HCT116 (cell line): ENCODE data around the gene PPARGC1A. TPM values are rescaled to one million over a fixed set of nuclear protein-coding genes. Genes with fewer than 3 reads are reported as not detected.

ENCODE experiments used
- ATAC-seq: fragments of 200-7000 bp; cut with Tn5 transposase; 2 replicates; pipeline ENCODE4 v1.9.1; 2020; ENCODE audit warnings: mild to moderate bottlenecking, moderate library complexity
- BruUV-seq: library from RNA; stranded (reverse); fragments of 400-500 nt; replicated peaks from 2 replicates; lab custom pipeline; 2021; lab: Mats Ljungman, UMichigan
- CTCF ChIA-PET: fragments of 300-600 bp; sonication (Branson Sonifier 250); formaldehyde crosslinking; loops from one replicate; lab custom pipeline; 2021; ENCODE audit warnings: antibody characterized with exemption; lab: Charles Lee
- POLR2A ChIA-PET: fragments of 300-600, 350-600 bp; sonication (Branson Sonifier 250); formaldehyde crosslinking; loops from one replicate; lab custom pipeline; 2021; ENCODE audit warnings: antibody characterized with exemption; lab: Charles Lee
- RAD21 ChIA-PET, 2 experiments: fragments of 300-600 bp; sonication (Branson Sonifier 250); formaldehyde crosslinking; loops; one replicate each; lab custom pipeline; 2023; ENCODE audit warnings: low total read pairs in 2 of 2; ENCODE audit not compliant: uncharacterized antibody in 2 of 2, unreplicated experiment in 2 of 2, low non-redundant PET in 1 of 2; lab: Charles Lee
- DNase-seq: peaks from one replicate; pipeline ENCODE4 v3.0.0-alpha.2; 2010; ENCODE audit warnings: low read depth, low spot score
- H2AFZ ChIP-seq: fragments of 200-600 bp; shearing (Covaris generic), sonication (generic); 2 replicates; pipeline ENCODE4 v1.6.1; 2017; ENCODE audit warnings: low read depth, mixed run types, mixed read lengths, antibody characterized with exemption, low read length; ENCODE audit not compliant: poor library complexity, severe bottlenecking
- H3K27ac ChIP-seq: 2 replicates; pipeline ENCODE4 v1.5.1; 2012; ENCODE audit warnings: low read depth, low read length
- H3K27me3 ChIP-seq: fragments of 200-600 bp; sonication (generic); 2 replicates; pipeline ENCODE4 v1.6.1; 2016; ENCODE audit warnings: mixed run types, low read length, mixed read lengths; ENCODE audit not compliant: insufficient read depth
- H3K36me3 ChIP-seq, 2 experiments: fragments of 200-500 bp in 1 of 2; fragments of 200-600 bp in 1 of 2; sonication (Bioruptor generic) in 1 of 2; sonication (generic) in 1 of 2; 2 replicates each; pipeline versions ENCODE4 v1.5.1 to v1.6.1; 2014 to 2016; ENCODE audit warnings: low read length in 2 of 2, inconsistent platforms in 1 of 2, mixed read lengths in 1 of 2, mixed run types in 1 of 2; ENCODE audit not compliant: insufficient read depth in 2 of 2, control insufficient read depth in 1 of 2
- H3K4me1 ChIP-seq, 2 experiments: fragments of 200-600 bp in 1 of 2; sonication (generic) in 1 of 2; 2 replicates each; pipeline versions ENCODE4 v1.5.1 to v1.6.1; 2012 to 2017; ENCODE audit warnings: low read length in 2 of 2, inconsistent platforms in 1 of 2, mild to moderate bottlenecking in 1 of 2, mixed read lengths in 1 of 2, mixed run types in 1 of 2, moderate library complexity in 1 of 2; ENCODE audit not compliant: insufficient read depth in 2 of 2, control insufficient read depth in 1 of 2
- H3K4me2 ChIP-seq: fragments of 200-600 bp; sonication (generic); 2 replicates; pipeline ENCODE4 v1.6.1; 2017; ENCODE audit warnings: mixed run types, low read length, mixed read lengths
- H3K4me3 ChIP-seq, 2 experiments: fragments of 200-600 bp in 1 of 2; sonication (generic) in 1 of 2; replicated peaks in 1 of 2; 2 replicates each; pipeline ENCODE4 v1.5.1; 2011 to 2016; ENCODE audit warnings: low read length in 2 of 2, control low read depth in 1 of 2, low read depth in 1 of 2, mild to moderate bottlenecking in 1 of 2, mixed read lengths in 1 of 2, mixed run types in 1 of 2
- H3K79me2 ChIP-seq: fragments of 200-600 bp; sonication (generic); 2 replicates; pipeline ENCODE4 v1.6.1; 2017; ENCODE audit warnings: mild to moderate bottlenecking, mixed run types, low read length, moderate library complexity, mixed read lengths; ENCODE audit not compliant: insufficient read depth
- H3K9ac ChIP-seq: fragments of 200-600 bp; sonication (generic); 2 replicates; pipeline ENCODE4 v1.6.1; 2016; ENCODE audit warnings: low read length, mixed read lengths
- H3K9me2 ChIP-seq: fragments of 200-600 bp; sonication (generic), shearing (Covaris generic); 2 replicates; pipeline ENCODE4 v1.6.1; 2017; ENCODE audit warnings: mixed run types, mild to moderate bottlenecking, moderate library complexity; ENCODE audit not compliant: insufficient read depth
- H3K9me3 ChIP-seq, 2 experiments: fragments of 200-500 bp in 1 of 2; fragments of 200-600 bp in 1 of 2; sonication (Bioruptor generic) in 1 of 2; sonication (generic) in 1 of 2; 2 replicates each; pipeline ENCODE4 v1.6.1; 2014 to 2017; ENCODE audit warnings: low read length in 2 of 2, mixed read lengths in 2 of 2, inconsistent platforms in 1 of 2, low read depth in 1 of 2, mild to moderate bottlenecking in 1 of 2, mixed run types in 1 of 2, moderate library complexity in 1 of 2; ENCODE audit not compliant: control insufficient read depth in 1 of 2, insufficient read depth in 1 of 2
- H4K20me1 ChIP-seq: fragments of 200-600 bp; sonication (generic), shearing (Covaris generic); 2 replicates; pipeline ENCODE4 v1.6.1; 2017; ENCODE audit warnings: mixed run types, mild to moderate bottlenecking, moderate library complexity; ENCODE audit not compliant: insufficient read depth
- CBX3 ChIP-seq: IDR thresholded peaks from 2 replicates; pipeline ENCODE4 v1.6.1; 2012; ENCODE audit warnings: low read depth
- CEBPB ChIP-seq: IDR thresholded peaks from 2 replicates; pipeline ENCODE4 v1.6.1; 2012; ENCODE audit warnings: low read depth
- EGR1 ChIP-seq: IDR thresholded peaks from 2 replicates; pipeline ENCODE4 v1.6.1; 2012; ENCODE audit warnings: low read depth
- EZH2phosphoT487 ChIP-seq: fragments of 200-600 bp; IDR thresholded peaks from 2 replicates; pipeline ENCODE4 v1.6.1; 2018; ENCODE audit warnings: antibody characterized with exemption, borderline replicate concordance
- FOSL1 ChIP-seq: IDR thresholded peaks from 2 replicates; pipeline ENCODE4 v1.6.1; 2012; ENCODE audit warnings: low read depth
- JUND ChIP-seq: IDR thresholded peaks from 2 replicates; pipeline ENCODE4 v1.6.1; 2012
- POLR2AphosphoS5 ChIP-seq: IDR thresholded peaks from 2 replicates; pipeline ENCODE4 v1.6.1; 2011; ENCODE audit warnings: mild to moderate bottlenecking, low read depth, low read length, moderate library complexity
- RAD21 ChIP-seq: IDR thresholded peaks from 2 replicates; pipeline ENCODE4 v1.6.1; 2012; ENCODE audit warnings: low read depth, mild to moderate bottlenecking
- SIN3A ChIP-seq: IDR thresholded peaks from 2 replicates; pipeline ENCODE4 v1.6.1; 2012; ENCODE audit warnings: low read depth
- SP1 ChIP-seq: IDR thresholded peaks from 2 replicates; pipeline ENCODE4 v1.6.1; 2012; ENCODE audit warnings: low read depth
- YY1 ChIP-seq: IDR thresholded peaks from 2 replicates; pipeline ENCODE4 v1.6.1; 2011; ENCODE audit warnings: low read length, low read depth, moderate library complexity, mild to moderate bottlenecking; ENCODE audit not compliant: insufficient replicate concordance; ENCODE audit errors: extremely low read depth
- intact Hi-C: fragments of 100-400 bp; cut with micrococcal nuclease; formaldehyde crosslinking; loops from 2 replicates; pipeline ENCODE4 v1.10.0; 2022
- total RNA-seq: library from RNA; stranded (reverse); gene quantifications from one replicate; pipeline ENCODE4 v1.2.1, GENCODE V29; 2021; ENCODE audit not compliant: unreplicated experiment
- TF ChIP-seq, protein P1 (sequence below): IDR thresholded peaks from 2 replicates; pipeline ENCODE4 v1.6.1; 2012
- TF ChIP-seq, protein P2 (sequence below), 3 experiments: fragments of 200-600 bp in 1 of 3; sonication (generic) in 1 of 3; IDR thresholded peaks in 2 of 3; conservative IDR thresholded peaks in 1 of 3; 2 replicates each; pipeline ENCODE4 v1.5.1; 2012 to 2017; ENCODE audit warnings: low read depth in 2 of 3, low read length in 2 of 3, antibody characterized with exemption in 1 of 3, borderline replicate concordance in 1 of 3, control low read depth in 1 of 3, mild to moderate bottlenecking in 1 of 3, mixed read lengths in 1 of 3, mixed run types in 1 of 3, moderate library complexity in 1 of 3; ENCODE audit not compliant: insufficient read depth in 1 of 3
- TF ChIP-seq, protein P3 (sequence below): IDR thresholded peaks from 2 replicates; pipeline ENCODE4 v1.6.1; 2012; ENCODE audit warnings: low read depth
- TF ChIP-seq, protein P4 (sequence below): IDR thresholded peaks from 2 replicates; pipeline ENCODE4 v1.6.1; 2011; ENCODE audit warnings: mild to moderate bottlenecking, low read length, moderate library complexity; ENCODE audit not compliant: insufficient replicate concordance; ENCODE audit errors: extremely low read depth

Gene PPARGC1A
- total RNA-seq, 1 experiment from 2014 or later: not detected

DNA sequence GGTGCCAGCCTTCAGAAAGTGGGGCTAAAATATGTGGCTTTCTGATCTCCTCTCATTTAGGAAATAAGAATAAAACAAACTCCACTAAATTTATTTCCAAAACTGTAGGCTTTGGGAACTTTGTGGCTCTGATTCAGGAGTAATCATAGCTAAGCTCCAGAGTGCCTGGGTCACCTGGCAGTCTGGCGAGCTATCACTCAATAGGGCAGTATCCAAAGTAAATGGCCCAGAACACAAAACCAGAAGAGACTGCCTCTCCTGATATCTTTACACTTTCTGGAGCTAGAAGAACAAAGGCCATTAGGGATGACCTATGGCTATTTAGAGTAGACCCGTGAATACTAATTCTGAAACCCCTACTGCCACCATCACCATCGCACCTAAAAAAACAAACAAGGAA lies 17.0 kb upstream of the PPARGC1A start:
- no peaks in the 10 kb centered on the region for H3K27me3 ChIP-seq
- ATAC-seq (no peak), DNase-seq (no peak)
- BruUV-seq: no TSS peak
- RAD21 ChIA-PET: no interaction called here
- no peak overlapping the region for H3K9ac ChIP-seq
- H2AFZ ChIP-seq: no peak overlapping the region
- no peaks in the 10 kb centered on the region for H3K4me1 ChIP-seq
- intact Hi-C loops: no loop called here
- H3K79me2 ChIP-seq: no peaks in the 10 kb centered on the region
- H3K4me2 ChIP-seq: no peak overlapping the region
- H3K4me3 ChIP-seq: no peak overlapping the region
- CTCF ChIA-PET: no interaction called here
- H3K36me3 ChIP-seq: no peaks in the 10 kb centered on the region
- no peaks in the 10 kb centered on the region for H3K9me2 ChIP-seq
- no peak overlapping the region for H3K27ac ChIP-seq
- POLR2A ChIA-PET: no interaction called here
- peaks cover 0 to 20% of the 10 kb centered on the region in 2 experiments; a peak in 2 of 4 replicates for H3K9me3 ChIP-seq
- no peak for TF ChIP-seq CBX3
- TF ChIP-seq POLR2AphosphoS5: no peak
- no peak for TF ChIP-seq CEBPB
- TF ChIP-seq, protein P1, sequence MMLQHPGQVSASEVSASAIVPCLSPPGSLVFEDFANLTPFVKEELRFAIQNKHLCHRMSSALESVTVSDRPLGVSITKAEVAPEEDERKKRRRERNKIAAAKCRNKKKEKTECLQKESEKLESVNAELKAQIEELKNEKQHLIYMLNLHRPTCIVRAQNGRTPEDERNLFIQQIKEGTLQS: no peak
- TF ChIP-seq JUND: no peak
- TF ChIP-seq FOSL1: no peak
- TF ChIP-seq SP1: no peak
- TF ChIP-seq SIN3A: no peak
- no peak for TF ChIP-seq YY1
- TF ChIP-seq, protein P2, sequence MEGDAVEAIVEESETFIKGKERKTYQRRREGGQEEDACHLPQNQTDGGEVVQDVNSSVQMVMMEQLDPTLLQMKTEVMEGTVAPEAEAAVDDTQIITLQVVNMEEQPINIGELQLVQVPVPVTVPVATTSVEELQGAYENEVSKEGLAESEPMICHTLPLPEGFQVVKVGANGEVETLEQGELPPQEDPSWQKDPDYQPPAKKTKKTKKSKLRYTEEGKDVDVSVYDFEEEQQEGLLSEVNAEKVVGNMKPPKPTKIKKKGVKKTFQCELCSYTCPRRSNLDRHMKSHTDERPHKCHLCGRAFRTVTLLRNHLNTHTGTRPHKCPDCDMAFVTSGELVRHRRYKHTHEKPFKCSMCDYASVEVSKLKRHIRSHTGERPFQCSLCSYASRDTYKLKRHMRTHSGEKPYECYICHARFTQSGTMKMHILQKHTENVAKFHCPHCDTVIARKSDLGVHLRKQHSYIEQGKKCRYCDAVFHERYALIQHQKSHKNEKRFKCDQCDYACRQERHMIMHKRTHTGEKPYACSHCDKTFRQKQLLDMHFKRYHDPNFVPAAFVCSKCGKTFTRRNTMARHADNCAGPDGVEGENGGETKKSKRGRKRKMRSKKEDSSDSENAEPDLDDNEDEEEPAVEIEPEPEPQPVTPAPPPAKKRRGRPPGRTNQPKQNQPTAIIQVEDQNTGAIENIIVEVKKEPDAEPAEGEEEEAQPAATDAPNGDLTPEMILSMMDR (IDR thresholded peaks at IDR 0.05 in 2 of 3, conservative IDR thresholded peaks at IDR 0.05 in 1 of 3; ENCODE audit: borderline replicate concordance in 1 of 3, insufficient read depth in 1 of 3, low read depth in 2 of 3, low read length in 2 of 3): no peak
- no peak for TF ChIP-seq EGR1
- TF ChIP-seq, protein P3, sequence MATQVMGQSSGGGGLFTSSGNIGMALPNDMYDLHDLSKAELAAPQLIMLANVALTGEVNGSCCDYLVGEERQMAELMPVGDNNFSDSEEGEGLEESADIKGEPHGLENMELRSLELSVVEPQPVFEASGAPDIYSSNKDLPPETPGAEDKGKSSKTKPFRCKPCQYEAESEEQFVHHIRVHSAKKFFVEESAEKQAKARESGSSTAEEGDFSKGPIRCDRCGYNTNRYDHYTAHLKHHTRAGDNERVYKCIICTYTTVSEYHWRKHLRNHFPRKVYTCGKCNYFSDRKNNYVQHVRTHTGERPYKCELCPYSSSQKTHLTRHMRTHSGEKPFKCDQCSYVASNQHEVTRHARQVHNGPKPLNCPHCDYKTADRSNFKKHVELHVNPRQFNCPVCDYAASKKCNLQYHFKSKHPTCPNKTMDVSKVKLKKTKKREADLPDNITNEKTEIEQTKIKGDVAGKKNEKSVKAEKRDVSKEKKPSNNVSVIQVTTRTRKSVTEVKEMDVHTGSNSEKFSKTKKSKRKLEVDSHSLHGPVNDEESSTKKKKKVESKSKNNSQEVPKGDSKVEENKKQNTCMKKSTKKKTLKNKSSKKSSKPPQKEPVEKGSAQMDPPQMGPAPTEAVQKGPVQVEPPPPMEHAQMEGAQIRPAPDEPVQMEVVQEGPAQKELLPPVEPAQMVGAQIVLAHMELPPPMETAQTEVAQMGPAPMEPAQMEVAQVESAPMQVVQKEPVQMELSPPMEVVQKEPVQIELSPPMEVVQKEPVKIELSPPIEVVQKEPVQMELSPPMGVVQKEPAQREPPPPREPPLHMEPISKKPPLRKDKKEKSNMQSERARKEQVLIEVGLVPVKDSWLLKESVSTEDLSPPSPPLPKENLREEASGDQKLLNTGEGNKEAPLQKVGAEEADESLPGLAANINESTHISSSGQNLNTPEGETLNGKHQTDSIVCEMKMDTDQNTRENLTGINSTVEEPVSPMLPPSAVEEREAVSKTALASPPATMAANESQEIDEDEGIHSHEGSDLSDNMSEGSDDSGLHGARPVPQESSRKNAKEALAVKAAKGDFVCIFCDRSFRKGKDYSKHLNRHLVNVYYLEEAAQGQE: no peak
- TF ChIP-seq, protein P4, sequence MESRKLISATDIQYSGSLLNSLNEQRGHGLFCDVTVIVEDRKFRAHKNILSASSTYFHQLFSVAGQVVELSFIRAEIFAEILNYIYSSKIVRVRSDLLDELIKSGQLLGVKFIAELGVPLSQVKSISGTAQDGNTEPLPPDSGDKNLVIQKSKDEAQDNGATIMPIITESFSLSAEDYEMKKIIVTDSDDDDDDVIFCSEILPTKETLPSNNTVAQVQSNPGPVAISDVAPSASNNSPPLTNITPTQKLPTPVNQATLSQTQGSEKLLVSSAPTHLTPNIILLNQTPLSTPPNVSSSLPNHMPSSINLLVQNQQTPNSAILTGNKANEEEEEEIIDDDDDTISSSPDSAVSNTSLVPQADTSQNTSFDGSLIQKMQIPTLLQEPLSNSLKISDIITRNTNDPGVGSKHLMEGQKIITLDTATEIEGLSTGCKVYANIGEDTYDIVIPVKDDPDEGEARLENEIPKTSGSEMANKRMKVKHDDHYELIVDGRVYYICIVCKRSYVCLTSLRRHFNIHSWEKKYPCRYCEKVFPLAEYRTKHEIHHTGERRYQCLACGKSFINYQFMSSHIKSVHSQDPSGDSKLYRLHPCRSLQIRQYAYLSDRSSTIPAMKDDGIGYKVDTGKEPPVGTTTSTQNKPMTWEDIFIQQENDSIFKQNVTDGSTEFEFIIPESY: no peak
- no peak for TF ChIP-seq EZH2phosphoT487
- TF ChIP-seq RAD21: no peak
- no peaks in the 10 kb centered on the region for H4K20me1 ChIP-seq
